ENCODE measurements around the gene OR52J3. TPM values are rescaled to one million over a fixed set of nuclear protein-coding genes. Genes with fewer than 3 reads are reported as not detected.

Gene OR52J3
- total RNA-seq, 4 donors from 2014 or later, result not detected

- no peak for DNase-seq (ENCODE audit: extremely low spot score)
- H3K27me3 ChIP-seq, result no peaks in the 10 kb centered on the region
- no peak overlapping the region for H3K4me3 ChIP-seq
- H3K36me3 ChIP-seq, result no peaks in the 10 kb centered on the region
- no peaks in the 10 kb centered on the region for H3K4me1 ChIP-seq
- no peaks in the 10 kb centered on the region for H3K9me3 ChIP-seq
- TF ChIP-seq CTCF (IDR thresholded peaks at IDR 0.05) (no peak), POLR2AphosphoS5 (IDR thresholded peaks at IDR 0.05) (no peak), EP300 (IDR thresholded peaks at IDR 0.05) (no peak), POLR2A (IDR thresholded peaks at IDR 0.05; ENCODE audit: low read depth) (no peak)
- intact Hi-C loops (cut with DNase I), result no loop called here
- no peak overlapping the region for H3K27ac ChIP-seq (replicated peaks in 1 of 4)
These were observed 42.2 kb downstream of the OR52J3 start for GRCh38 chr11:5088556-5088955.

- DNase-seq (ENCODE audit: extremely low spot score), result no peak
- Histone ChIP-seq H3K36me3 (no peaks in the 10 kb centered on the region), H3K9me3 (no peaks in the 10 kb centered on the region), H3K4me3 (no peak overlapping the region), H3K27me3 (no peaks in the 10 kb centered on the region), H3K4me1 (no peaks in the 10 kb centered on the region), H3K27ac (replicated peaks in 1 of 4) (no peak overlapping the region)
- TF ChIP-seq POLR2AphosphoS5 (IDR thresholded peaks at IDR 0.05) (no peak), EP300 (IDR thresholded peaks at IDR 0.05) (no peak), POLR2A (IDR thresholded peaks at IDR 0.05; ENCODE audit: low read depth) (no peak), CTCF (IDR thresholded peaks at IDR 0.05) (no peak)
- 88% methylated on average over 1 of the region's 1 CpG for WGBS
- intact Hi-C loops (cut with DNase I), result no loop called here
These were observed 44.3 kb downstream of the OR52J3 start for GRCh38 chr11:5090668-5091067.

GRCh38 chr11:5092821-5093585 is 46.7 kb downstream of the OR52J3 start:
- intact Hi-C loops (cut with DNase I), result no loop called here
- Histone ChIP-seq H3K9me3 (no peaks in the 10 kb centered on the region), H3K27ac (replicated peaks in 1 of 4) (no peak overlapping the region), H3K36me3 (no peaks in the 10 kb centered on the region), H3K4me3 (no peak overlapping the region), H3K27me3 (no peaks in the 10 kb centered on the region), H3K4me1 (no peaks in the 10 kb centered on the region)
- no peak for DNase-seq (ENCODE audit: extremely low spot score)
- 89% methylated on average over 8 of the region's 8 CpGs for WGBS
- TF ChIP-seq EP300 (IDR thresholded peaks at IDR 0.05), result no peak
- TF ChIP-seq CTCF (IDR thresholded peaks at IDR 0.05), result no peak
- no peak for TF ChIP-seq POLR2A (IDR thresholded peaks at IDR 0.05; ENCODE audit: low read depth)
- no peak for TF ChIP-seq POLR2AphosphoS5 (IDR thresholded peaks at IDR 0.05)

- intact Hi-C loops (cut with DNase I), result no loop called here
- Histone ChIP-seq H3K9me3 (no peaks in the 10 kb centered on the region), H3K36me3 (no peaks in the 10 kb centered on the region), H3K4me1 (no peaks in the 10 kb centered on the region), H3K27me3 (no peaks in the 10 kb centered on the region), H3K27ac (replicated peaks in 1 of 4) (no peak overlapping the region), H3K4me3 (no peak overlapping the region)
- DNase-seq (ENCODE audit: extremely low spot score), result no peak
- TF ChIP-seq POLR2A (IDR thresholded peaks at IDR 0.05; ENCODE audit: low read depth) (no peak), CTCF (IDR thresholded peaks at IDR 0.05) (no peak), EP300 (IDR thresholded peaks at IDR 0.05) (no peak), POLR2AphosphoS5 (IDR thresholded peaks at IDR 0.05) (no peak)
- WGBS, result 69% methylated on average over 2 of the region's 2 CpGs
These were observed 49.7 kb downstream of the OR52J3 start for GRCh38 chr11:5096011-5096410.

Other genes starting within 250 kb of the OR52J3 start
- gene OR52R1, start 242.1 kb upstream of the OR52J3 start, total RNA-seq, result not detected
- not detected for gene OR51F2, start 225.2 kb upstream of the OR52J3 start, total RNA-seq
- not detected for gene OR51S1, start 197.3 kb upstream of the OR52J3 start, total RNA-seq
- not detected for gene OR51T1, start 164.6 kb upstream of the OR52J3 start, total RNA-seq
- gene OR51A7, start 142.7 kb upstream of the OR52J3 start, total RNA-seq, result not detected
- gene OR51G2, start 127.2 kb upstream of the OR52J3 start, total RNA-seq, result not detected
- not detected for gene OR51G1, start 122.2 kb upstream of the OR52J3 start, total RNA-seq
- gene OR51A4, start 98.9 kb upstream of the OR52J3 start, total RNA-seq, result not detected
- not detected for gene OR51A2, start 90.8 kb upstream of the OR52J3 start, total RNA-seq
- not detected for gene OR51L1, start 51.7 kb upstream of the OR52J3 start, total RNA-seq
- not detected for gene OR52E2, start 13.1 kb downstream of the OR52J3 start, total RNA-seq
- gene OR52E1, start 23.0 kb downstream of the OR52J3 start, total RNA-seq, result not detected
- gene OR52A5, start 91.8 kb downstream of the OR52J3 start, total RNA-seq, result not detected
- not detected for gene OR52A1, start 108.2 kb downstream of the OR52J3 start, total RNA-seq
- gene OR51V1, start 154.2 kb downstream of the OR52J3 start, total RNA-seq, result not detected
- gene HBB, start 180.5 kb downstream of the OR52J3 start, total RNA-seq, result 1,000 to 10,000 TPM in 1 of 4 donors, 100 to 1,000 TPM in 1, 10 to 100 TPM in 1, 1 to 10 TPM in 1; 6.6 to 2,785 (median 163) TPM
- gene HBD, start 188.0 kb downstream of the OR52J3 start, total RNA-seq, result 1 to 10 TPM in 1 of 4 donors, not detected in 3; 4.3 TPM
- gene HBG1, start 203.3 kb downstream of the OR52J3 start, total RNA-seq, result not detected
- gene HBG2, start 208.3 kb downstream of the OR52J3 start, total RNA-seq, result not detected
- gene HBE1, start 223.4 kb downstream of the OR52J3 start, total RNA-seq, result not detected

All from esophagus muscularis mucosa (tissue), 4 donors.